ENCODE data around the gene ZNF718. TPM values are rescaled to one million over a fixed set of nuclear protein-coding genes. Genes with fewer than 3 reads are reported as not detected.

ZNF718 gene
- total and polyA plus RNA-seq, 2 of the 13 experiments (the other 11 are each of a cell fraction or from before 2014, with no cell fraction given), result not detected

DNA sequence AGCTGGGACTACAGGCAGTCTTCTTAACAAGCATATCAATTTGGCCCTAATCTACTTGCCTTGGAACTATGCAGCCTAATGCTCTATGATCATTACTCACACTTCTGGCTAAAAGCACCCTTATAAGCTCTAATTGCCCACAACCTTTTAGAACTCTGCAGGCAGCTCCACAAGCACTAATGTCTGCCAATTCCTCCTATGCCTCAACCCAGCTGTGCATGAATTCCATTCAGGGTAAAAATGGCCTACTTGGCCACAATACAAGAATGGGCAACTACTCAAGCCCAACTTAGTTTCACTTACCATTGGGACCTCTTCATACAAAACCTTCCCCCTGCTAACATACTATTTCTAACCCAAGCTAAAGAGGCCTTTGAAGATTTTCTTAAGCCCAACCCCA, 51.7 kb downstream of the ZNF718 start:
- DNase-seq (ENCODE audit: low spot score), result no peak
- H3K36me3 ChIP-seq (replicated peaks in 1 of 2; ENCODE audit: control insufficient read depth in 1 of 2, insufficient read depth in 2 of 2, low read length in 2 of 2), result no peaks in the 10 kb centered on the region
- no peaks in the 10 kb centered on the region for H3K27me3 ChIP-seq (ENCODE audit: control insufficient read depth in 1 of 2, insufficient read depth in 2 of 2, low read length in 2 of 2)
- H3K4me3 ChIP-seq (replicated peaks in 1 of 3; ENCODE audit: insufficient read depth in 1 of 3, low read depth in 2 of 3, low read length in 3 of 3), result no peak overlapping the region
- CTCF ChIA-PET (ENCODE audit: low intra/inter-chr PET ratio, low total read pairs), result no interaction called here
- H3K4me2 ChIP-seq (ENCODE audit: low read depth, low read length), result no peak overlapping the region
- no peak for FAIRE-seq
- H3K27ac ChIP-seq (ENCODE audit: extremely low read length, insufficient read depth, low read length), result no peak overlapping the region
- H3K79me2 ChIP-seq (ENCODE audit: insufficient read depth, low read length), result no peaks in the 10 kb centered on the region
- peaks cover 96% of the 10 kb centered on the region for H3K9me3 ChIP-seq (ENCODE audit: low read length)
- POLR2A ChIA-PET, result no interaction called here
- no peaks in the 10 kb centered on the region for H4K20me1 ChIP-seq (ENCODE audit: insufficient read depth, low read length)
- TF ChIP-seq ZNF256 (CRISPR knock-in tag; conservative IDR thresholded peaks at IDR 0.05) (no peak), ZNF296 (CRISPR knock-in tag; conservative IDR thresholded peaks at IDR 0.05) (no peak), MTF1 (CRISPR knock-in tag; IDR thresholded peaks at IDR 0.05) (no peak)
- TF ChIP-seq, protein P1, sequence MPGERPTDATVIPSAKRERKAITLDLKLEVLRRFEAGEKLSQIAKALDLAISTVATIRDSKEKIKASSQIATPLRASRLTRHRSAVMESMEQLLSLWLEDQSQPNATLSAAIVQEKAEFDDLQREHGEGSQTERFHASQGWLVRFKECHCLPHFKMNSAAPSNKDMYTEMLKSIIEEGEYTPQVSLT (CRISPR knock-in tag; IDR thresholded peaks at IDR 0.05; ENCODE audit: borderline replicate concordance, low read depth), result no peak
- no peaks in the 10 kb centered on the region for H3K4me1 ChIP-seq (ENCODE audit: insufficient read depth, low read length)
- BruUV-seq (replicated peaks), result no TSS peak
- in situ Hi-C loops (cut with HindIII; ENCODE audit: extremely low pct_ligation_motif_present, low pct_unique_long_range_greater_than_20kb) (no loop called here), intact Hi-C loops (cut with micrococcal nuclease; ENCODE audit: unreplicated experiment) (no loop called here)
- H3K9ac ChIP-seq (ENCODE audit: insufficient read depth, low read depth, low read length), result no peak overlapping the region
- H2AFZ ChIP-seq (ENCODE audit: low read length), result no peak overlapping the region
- ATAC-seq, result no peak

DNA sequence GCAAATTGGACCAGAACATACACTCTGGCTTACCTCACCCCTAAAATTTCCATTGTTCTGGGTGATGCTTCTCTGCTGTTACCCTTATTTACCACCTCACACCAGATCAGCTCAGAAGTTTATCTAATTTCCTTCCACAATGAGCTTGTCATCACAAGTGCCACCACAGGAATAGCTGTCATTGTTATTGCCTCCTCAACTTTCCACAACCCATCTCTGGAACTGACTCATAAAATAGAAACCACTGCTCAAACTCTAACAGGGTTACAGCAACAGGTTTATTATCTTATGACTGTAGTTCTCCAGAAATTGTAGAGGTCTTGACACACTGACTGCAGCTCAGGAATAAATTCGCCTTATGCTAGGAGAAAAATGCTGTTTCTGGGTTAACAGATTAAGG, 52.7 kb downstream of the ZNF718 start:
- FAIRE-seq, result no peak
- H3K27me3 ChIP-seq (ENCODE audit: control insufficient read depth in 1 of 2, insufficient read depth in 2 of 2, low read length in 2 of 2), result no peaks in the 10 kb centered on the region
- no peak overlapping the region for H3K4me2 ChIP-seq (ENCODE audit: low read depth, low read length)
- H3K79me2 ChIP-seq (ENCODE audit: insufficient read depth, low read length), result no peaks in the 10 kb centered on the region
- 0% methylated on average over 1 of the region's 1 CpG for WGBS (ENCODE audit: low lambda C conversion rate)
- H3K36me3 ChIP-seq (replicated peaks in 1 of 2; ENCODE audit: control insufficient read depth in 1 of 2, insufficient read depth in 2 of 2, low read length in 2 of 2), result no peaks in the 10 kb centered on the region; a peak in 1 of 5 replicates
- no TSS peak for BruUV-seq (replicated peaks)
- no peak for ATAC-seq
- ChIA-PET POLR2A (no interaction called here), CTCF (ENCODE audit: low intra/inter-chr PET ratio, low total read pairs) (no interaction called here)
- no peaks in the 10 kb centered on the region for H3K4me1 ChIP-seq (ENCODE audit: insufficient read depth, low read length)
- H3K9ac ChIP-seq (ENCODE audit: insufficient read depth, low read depth, low read length), result no peak overlapping the region
- intact Hi-C loops (cut with micrococcal nuclease; ENCODE audit: unreplicated experiment) (no loop called here), in situ Hi-C loops (cut with HindIII; ENCODE audit: extremely low pct_ligation_motif_present, low pct_unique_long_range_greater_than_20kb) (no loop called here)
- H3K9me3 ChIP-seq (ENCODE audit: low read length), result peaks cover 92% of the 10 kb centered on the region
- H4K20me1 ChIP-seq (ENCODE audit: insufficient read depth, low read length), result no peaks in the 10 kb centered on the region
- H3K4me3 ChIP-seq (replicated peaks in 1 of 3; ENCODE audit: insufficient read depth in 1 of 3, low read depth in 2 of 3, low read length in 3 of 3), result no peak overlapping the region
- no peak overlapping the region for H2AFZ ChIP-seq (ENCODE audit: low read length)
- no peak overlapping the region for H3K27ac ChIP-seq (ENCODE audit: extremely low read length, insufficient read depth, low read length)
- DNase-seq (ENCODE audit: low spot score), result no peak
- TF ChIP-seq MAFF (IDR thresholded peaks at IDR 0.05; ENCODE audit: low read depth, low read length), result no peak
- TF ChIP-seq, protein P2, sequence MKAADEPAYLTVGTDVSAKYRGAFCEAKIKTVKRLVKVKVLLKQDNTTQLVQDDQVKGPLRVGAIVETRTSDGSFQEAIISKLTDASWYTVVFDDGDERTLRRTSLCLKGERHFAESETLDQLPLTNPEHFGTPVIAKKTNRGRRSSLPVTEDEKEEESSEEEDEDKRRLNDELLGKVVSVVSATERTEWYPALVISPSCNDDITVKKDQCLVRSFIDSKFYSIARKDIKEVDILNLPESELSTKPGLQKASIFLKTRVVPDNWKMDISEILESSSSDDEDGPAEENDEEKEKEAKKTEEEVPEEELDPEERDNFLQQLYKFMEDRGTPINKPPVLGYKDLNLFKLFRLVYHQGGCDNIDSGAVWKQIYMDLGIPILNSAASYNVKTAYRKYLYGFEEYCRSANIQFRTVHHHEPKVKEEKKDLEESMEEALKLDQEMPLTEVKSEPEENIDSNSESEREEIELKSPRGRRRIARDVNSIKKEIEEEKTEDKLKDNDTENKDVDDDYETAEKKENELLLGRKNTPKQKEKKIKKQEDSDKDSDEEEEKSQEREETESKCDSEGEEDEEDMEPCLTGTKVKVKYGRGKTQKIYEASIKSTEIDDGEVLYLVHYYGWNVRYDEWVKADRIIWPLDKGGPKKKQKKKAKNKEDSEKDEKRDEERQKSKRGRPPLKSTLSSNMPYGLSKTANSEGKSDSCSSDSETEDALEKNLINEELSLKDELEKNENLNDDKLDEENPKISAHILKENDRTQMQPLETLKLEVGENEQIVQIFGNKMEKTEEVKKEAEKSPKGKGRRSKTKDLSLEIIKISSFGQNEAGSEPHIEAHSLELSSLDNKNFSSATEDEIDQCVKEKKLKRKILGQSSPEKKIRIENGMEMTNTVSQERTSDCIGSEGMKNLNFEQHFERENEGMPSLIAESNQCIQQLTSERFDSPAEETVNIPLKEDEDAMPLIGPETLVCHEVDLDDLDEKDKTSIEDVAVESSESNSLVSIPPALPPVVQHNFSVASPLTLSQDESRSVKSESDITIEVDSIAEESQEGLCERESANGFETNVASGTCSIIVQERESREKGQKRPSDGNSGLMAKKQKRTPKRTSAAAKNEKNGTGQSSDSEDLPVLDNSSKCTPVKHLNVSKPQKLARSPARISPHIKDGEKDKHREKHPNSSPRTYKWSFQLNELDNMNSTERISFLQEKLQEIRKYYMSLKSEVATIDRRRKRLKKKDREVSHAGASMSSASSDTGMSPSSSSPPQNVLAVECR (CRISPR knock-in tag; IDR thresholded peaks at IDR 0.05; ENCODE audit: borderline replicate concordance), result no peak
- TF ChIP-seq MTERF4 (CRISPR knock-in tag; IDR thresholded peaks at IDR 0.05), result no peak
- no peak for TF ChIP-seq SMYD3 (CRISPR knock-in tag; IDR thresholded peaks at IDR 0.05)
- TF ChIP-seq ZNF816 (CRISPR knock-in tag; IDR thresholded peaks at IDR 0.05; ENCODE audit: borderline replicate concordance), result no peak
- TF ChIP-seq FLYWCH1 (CRISPR knock-in tag; IDR thresholded peaks at IDR 0.05), result no peak
- TF ChIP-seq PRMT3 (CRISPR knock-in tag; IDR thresholded peaks at IDR 0.05; ENCODE audit: borderline replicate concordance, low read depth), result no peak
- no peak for TF ChIP-seq ZNF639 (CRISPR knock-in tag; conservative IDR thresholded peaks at IDR 0.05)
